Measurements from ENCODE around the gene YBX2.

YBX2 gene

GRCh38 chr17:7295230-7296180 is 1.1 kb upstream of the YBX2 start:
- DNase-seq, result no peak

DNA sequence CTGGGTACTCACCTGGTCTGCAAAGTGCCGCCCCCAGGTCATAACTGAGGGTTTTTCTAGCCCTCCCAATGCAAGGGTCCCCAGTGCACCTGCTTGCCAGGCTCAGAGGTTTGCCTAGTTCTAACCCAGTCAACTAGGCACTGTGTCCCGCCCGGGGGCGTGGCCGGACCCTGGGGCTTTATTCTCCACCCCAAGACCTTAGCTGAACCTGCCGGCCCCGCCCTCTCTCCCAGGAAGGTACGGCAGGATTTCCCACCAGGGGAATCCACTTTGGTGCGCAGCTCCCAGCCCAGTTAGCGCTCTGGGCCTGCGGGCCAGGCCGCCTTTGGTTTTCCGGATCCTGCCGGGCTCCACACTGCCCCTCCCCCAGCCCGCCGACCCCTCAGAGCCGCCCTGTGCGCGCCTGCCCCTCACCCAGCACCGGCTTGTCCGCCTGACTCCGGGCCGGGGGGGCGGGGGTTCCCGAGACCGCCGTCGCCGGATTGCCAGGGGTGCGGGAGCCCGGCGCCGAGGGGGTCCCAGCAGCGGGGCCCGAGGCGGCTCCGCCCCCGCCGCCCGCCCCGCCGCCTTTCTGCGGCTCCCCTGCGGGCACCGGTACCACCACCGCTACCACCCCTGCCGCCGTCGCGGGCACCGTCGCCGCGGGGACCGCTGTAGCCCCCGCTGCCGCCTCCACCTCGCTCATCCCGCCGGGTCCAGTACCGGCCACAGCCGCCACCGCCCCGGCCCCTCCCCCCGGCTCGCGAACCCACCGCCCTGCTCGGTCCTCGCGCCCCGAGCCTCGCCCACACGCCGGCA is 424 bp downstream of the YBX2 start:
- peak; percentile 50 for DNase-seq

- DNase-seq, result no peak
Observed at GRCh38 chr17:7293159-7293558, 1.3 kb downstream of the YBX2 start.

DNA sequence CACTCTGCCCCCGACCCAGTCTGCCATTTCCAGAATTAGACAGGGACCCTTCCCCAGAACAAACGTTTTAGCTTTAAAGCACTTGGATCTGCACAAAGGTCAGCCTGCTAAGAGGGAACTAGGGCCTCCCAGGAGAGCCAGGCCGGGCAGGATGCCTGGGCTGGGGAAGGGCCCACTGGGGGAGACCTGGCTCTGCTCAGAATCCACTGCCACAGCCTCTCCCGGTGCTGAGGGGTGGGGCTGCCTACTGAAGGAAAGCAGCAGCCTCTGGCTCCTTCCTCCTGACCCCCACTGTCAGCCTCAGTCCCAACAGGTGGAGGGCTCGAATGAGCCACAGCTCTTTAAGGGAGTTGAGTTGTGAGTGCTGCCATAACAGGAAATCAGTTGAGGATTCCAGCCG is 1.7 kb downstream of the YBX2 start:
- DNase-seq, result no peak

DNA sequence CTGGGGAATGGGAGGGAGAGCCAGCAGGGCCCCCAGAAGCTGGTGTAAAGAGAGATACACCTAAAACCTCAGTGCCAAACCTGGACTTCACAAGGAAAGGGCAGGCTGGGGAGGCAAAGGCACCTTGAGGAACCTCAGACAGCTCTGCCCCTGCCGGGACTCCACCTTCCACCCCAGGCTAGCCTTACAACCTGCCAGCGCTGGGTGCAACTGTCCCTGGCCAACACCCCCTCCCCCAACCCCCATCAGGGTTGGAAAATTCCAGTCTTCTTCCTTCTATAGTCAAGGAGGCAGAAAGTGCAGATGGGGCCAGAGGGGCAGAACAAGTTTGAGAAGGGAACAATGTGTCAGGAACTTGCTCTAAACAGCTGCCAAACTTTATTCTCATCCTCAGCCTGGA is 2.2 kb downstream of the YBX2 start:
- no peak for DNase-seq

GRCh38 chr17:7290685-7291084 is 3.8 kb downstream of the YBX2 start:
- no peak for DNase-seq

- DNase-seq, result no peak
Observed at GRCh38 chr17:7290166-7290565, 4.3 kb downstream of the YBX2 start.

- DNase-seq, result no peak
Observed at GRCh38 chr17:7289256-7290032, 5.0 kb downstream of the YBX2 start.

DNA sequence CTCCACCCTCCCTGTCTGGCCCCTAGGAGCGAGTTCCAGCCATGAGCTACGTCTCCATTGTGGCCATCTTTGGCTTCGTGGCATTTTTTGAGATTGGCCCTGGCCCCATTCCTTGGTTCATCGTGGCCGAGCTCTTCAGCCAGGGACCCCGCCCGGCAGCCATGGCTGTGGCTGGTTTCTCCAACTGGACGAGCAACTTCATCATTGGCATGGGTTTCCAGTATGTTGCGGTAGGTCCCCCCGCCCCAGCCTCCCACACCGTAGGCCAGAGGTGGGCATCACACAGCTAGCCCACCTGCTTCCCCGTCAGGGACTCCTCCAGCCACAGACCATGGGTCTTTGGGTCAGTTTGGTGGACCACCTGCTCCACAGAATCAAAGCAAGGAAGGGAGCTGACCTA is 8.8 kb downstream of the YBX2 start:
- DNase-seq, result no peak

DNA sequence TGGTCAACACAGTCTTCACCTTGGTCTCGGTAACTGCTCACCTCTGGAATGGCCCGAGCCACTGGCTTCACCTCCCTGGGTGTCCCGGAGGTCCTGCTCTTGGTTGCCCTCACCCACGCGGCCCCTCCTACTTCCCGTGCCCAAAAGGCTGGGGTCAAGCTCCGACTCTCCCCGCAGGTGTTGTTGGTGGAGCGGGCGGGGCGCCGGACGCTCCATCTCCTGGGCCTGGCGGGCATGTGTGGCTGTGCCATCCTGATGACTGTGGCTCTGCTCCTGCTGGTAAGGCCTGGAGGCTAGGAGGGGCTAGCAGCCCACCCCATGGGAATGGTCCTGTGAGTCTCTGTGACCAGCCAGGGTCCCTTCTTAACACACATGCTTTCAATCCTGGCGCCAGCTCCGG is 9.5 kb downstream of the YBX2 start:
- DNase-seq, result no peak

- DNase-seq, result no peak
Observed at GRCh38 chr17:7283471-7284216, 10.8 kb downstream of the YBX2 start.

GRCh38 chr17:7282752-7283321 is 11.6 kb downstream of the YBX2 start:
- DNase-seq, result no peak

DNA sequence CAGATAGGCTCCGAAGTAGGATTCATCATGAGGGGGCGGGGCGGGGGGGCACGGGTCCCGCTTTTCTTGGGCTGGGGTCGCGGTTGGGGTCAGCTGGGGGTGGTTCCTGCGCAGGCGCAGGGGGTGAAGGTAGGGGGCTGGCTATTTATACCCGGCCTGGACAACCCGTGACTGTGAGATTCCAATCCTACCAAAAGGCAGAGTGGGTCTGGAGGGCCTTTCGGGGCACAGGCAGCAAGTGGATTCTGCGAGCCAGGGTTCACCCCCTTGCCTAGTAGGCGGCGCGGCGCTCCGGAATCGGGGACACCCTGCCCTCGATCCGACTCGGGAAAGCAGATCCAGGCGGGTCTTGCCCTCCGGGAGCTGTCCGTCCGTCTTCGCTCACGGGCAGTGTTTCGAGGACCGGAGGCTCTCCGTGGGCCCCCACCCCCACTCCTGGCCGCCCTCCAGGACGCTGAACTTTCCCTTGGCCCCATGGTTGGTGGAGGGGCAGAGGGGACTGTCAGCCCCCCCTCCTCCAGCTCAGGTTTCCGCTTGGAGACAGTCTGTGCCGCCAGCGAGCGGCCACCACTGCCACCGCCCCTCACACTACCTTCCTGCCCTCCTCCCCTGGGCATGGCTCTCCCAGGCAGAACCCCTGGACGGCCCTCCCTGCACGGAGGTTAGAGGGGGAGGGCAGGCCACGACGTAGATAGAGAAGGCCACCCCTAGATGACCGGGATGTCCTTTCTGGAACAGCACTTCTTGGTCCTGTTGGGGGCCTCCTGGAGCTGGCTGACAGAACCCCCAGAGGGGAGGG is 12.3 kb downstream of the YBX2 start:
- DNase-seq, result peak; percentile 30

- peak; percentile 92 for DNase-seq
Observed at GRCh38 chr17:7281074-7281952, 13.1 kb downstream of the YBX2 start, which contains the start of gene SLC2A4. Gene SLC2A4 (plus strand): TSS chr17:7281718. CDS start chr17:7281935, 217 bp downstream.

DNA sequence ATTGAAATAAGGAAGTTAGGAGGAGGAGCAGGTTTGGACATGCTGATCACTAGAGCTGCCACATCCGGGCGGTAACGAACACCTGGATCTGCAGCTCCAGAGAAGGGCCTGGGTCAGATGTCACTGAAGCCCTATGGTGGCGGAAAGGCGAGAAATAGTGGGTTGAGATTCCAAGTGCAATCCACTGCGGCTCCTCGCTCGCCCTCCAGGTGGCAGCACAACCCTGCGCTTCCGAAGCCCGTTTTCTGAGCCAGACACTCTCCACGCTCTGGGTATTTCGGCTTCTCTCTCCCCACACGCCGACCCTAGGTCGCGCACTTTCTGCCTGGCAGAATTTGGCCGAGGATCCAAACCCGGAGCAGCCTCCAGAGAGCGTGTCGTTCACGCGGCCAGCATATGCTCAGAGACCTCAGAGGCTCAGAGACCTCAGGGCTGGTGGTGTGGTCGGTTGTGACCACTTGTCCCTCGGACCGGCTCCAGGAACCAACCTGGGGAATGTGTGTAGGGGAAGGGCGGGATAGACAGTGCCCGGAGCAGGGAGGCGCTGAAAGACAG is 13.8 kb downstream of the YBX2 start:
- DNase-seq, result peak; percentile 78

GRCh38 chr17:7279448-7279847 is 15.0 kb downstream of the YBX2 start:
- DNase-seq, result no peak

DNA sequence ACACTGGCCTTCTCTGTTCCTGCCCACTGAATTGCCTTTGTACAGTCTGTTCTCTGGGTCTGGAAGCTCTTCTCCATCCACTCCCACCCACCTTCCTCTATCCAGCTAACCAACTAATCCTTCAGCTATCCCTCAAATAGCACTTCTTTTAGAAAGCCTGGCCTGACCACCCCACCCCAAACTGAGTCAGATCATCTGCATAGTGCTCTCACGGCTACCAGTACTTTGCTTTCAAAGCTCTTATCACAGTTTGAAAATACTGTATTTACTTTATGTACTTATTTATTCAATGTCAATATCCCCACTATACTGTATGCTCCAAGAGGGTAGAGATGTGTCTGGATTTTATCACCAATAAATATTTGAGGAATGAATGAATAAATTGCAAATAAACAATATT is 27.7 kb downstream of the YBX2 start:
- DNase-seq, result no peak

DNA sequence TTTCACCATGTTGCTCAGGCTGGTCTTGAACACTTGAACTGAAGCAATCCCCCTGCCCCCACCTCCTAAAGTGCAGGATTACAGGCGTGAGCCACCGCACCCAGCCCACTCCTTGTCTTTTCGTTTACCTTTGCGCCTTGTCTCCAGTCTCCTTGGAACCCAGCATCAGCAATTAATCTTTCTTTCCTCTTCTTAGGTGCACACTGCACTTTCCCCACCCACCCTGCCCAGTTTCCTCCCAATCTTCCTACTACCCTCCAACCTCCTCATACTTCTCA is 30.7 kb downstream of the YBX2 start:
- peak; percentile 42 for DNase-seq

GRCh38 chr17:7262935-7263800 is 31.3 kb downstream of the YBX2 start:
- DNase-seq, result peak; percentile 78
